Nucleus accumbens (tissue), 56 donors: ENCODE results near the gene ATP9A.

Experiments used
- DNase-seq, 56 donors: peaks; one replicate each; lab custom pipeline; 2025; lab: John Stamatoyannopoulos, UW

ATP9A gene

DNA sequence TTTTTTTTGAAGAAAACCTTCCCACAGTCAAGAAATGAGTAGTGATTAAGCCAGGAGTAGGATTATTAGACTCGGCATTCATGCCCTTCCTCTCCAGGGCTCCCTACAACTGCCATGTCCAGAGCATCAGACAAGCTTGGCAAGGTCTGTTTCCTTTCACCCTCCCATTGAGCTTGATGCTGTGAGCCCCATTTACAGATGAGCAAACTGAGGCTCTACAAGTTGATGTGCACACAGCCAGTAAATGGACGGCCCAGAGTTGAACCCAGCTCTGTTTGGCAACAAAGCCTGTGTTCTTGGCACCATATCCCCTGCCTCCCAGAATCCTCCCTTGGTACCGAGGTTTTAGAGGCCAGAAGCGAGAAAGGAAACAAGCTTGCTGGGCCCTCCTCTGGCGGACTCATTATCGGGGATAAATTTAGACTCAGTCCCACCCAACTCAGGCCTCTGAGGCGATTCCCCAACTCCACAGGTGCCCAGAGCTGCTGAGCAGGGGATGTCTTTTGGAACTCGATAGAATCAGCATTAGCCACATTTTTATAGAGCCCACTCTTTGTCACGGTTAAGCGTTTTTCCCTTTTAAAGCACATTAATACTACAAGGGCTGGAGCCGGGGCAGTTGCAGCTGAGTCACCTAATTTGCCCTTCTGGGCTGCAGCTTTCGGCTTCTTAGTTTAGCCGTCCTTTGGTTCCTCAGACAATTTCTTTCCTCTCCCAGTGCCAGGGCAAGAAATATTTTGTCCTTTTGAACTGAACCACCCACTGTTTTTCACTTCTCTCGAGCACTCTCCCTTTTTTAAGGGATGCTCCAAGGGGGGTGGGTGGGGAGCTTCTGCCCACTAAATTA, 202.7 kb downstream of the ATP9A start:
- no peak for DNase-seq

DNA sequence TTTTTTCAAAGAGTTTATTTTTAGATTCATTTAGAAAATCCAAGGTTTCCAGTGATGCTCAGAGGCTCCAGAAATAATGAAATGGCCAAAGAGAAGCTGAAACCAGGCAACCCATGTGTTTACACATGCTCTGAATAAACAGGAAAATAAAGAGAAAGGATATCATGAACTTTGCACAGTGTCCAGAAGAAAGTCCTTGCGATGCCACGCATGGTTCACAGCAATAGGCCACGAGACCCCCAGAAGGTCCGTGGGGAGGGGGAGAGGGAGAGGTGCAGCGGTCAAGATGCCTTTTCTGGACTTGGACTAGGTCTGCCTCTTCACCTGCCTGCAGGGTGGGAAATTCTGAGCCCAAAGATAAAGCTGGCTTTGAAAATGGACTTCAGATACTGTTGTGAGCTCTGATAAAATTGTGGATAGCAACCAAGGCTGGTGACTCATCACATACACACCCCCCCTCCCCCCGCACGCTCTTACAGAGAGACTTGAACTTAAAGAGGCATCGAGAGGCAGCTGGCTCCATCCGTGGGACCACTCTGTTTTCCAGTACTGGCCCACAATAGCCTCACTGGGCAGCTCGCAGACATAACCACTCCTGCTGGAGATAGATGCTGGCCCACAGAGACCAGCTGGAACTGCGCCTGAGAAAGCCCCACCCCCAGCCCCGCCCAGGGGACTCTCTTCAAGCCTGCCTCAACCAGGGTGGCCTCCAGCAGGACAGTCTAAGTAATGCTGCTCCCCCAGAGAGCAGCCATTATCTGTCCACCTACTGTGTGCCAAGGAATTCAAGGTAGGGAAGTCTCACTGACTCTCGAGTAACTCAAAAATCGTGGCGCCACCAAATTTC, 204.5 kb downstream of the ATP9A start:
- peak in 14 of 56 donors; percentile 5 to 40 (median 13) for DNase-seq

DNA sequence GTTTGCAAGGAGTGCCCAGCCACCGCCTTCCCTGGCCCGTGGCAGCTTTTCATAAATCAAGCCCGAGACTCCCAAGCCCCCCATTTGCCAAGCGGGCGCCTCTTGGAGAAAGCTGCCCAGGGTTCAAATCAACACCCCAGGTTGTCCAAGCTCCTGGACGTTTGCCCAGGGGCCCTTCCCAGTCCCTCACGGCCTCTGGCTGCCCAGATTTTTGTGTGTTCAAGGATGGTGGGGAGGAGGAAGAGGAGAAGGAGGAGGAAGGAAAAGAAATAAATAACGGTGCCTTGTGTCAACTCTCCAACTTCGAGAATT, 205.1 kb downstream of the ATP9A start:
- peak in 5 of 56 donors; percentile 43 to 83 (median 57) for DNase-seq

DNA sequence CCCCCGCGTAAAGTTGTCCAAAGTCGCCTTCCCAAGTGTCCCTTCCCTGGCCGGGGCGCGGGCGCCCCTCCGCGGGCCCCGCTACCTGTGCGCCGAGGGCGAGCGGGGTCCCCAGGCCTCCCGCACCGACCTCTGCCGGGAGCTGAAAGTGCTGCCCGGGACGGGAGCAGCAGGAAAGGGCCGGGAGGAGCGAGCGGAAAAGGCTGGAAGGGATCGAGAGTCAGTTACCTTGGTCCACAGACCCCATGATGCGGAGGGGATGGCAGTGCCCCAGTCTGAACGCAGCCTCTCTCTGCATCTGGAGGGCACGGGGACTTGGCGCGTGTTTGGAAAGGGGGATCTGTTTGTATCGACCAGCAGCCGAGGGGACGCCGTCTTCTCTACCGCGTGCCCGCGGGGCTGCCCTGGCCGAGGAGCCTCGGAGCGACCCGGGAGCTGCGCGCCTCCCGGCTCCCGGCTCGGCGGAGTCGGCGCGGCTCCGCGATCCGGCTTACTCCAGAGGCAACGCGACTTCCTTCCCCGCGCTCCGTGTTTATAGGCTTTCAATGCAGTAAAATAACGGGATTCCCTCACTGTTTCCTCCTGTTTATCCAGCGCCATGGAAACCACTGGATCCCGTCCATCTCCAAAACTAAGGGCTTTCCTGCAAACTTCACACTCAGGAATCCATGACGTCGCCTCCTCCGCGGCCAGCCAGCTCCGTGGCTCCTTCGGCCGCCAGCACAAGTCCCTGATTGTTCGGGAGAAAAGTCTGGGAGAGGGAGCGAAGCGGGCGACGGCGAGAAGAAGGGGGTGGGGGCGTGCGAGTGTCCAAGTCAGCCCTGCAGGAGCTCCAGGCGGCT, 205.6 kb downstream of the ATP9A start:
- DNase-seq, result peak in 50 of 56 donors; percentile 13 to 83 (median 58)

DNA sequence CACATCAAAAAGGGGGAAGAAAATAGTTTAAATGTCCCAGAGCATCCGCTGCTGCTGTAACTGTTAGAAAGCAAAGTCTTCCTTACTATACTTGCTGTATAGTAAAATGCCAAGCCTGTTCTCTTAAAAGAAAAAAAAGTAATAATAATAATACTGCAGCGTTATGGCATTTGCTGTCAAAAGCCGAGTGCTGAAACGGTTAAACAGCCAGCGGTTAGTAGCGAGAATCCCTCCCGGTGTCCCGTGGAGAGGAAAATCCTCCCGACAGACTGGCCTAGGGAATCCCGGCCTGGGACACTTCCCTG, 206.2 kb downstream of the ATP9A start:
- DNase-seq, result no peak

DNA sequence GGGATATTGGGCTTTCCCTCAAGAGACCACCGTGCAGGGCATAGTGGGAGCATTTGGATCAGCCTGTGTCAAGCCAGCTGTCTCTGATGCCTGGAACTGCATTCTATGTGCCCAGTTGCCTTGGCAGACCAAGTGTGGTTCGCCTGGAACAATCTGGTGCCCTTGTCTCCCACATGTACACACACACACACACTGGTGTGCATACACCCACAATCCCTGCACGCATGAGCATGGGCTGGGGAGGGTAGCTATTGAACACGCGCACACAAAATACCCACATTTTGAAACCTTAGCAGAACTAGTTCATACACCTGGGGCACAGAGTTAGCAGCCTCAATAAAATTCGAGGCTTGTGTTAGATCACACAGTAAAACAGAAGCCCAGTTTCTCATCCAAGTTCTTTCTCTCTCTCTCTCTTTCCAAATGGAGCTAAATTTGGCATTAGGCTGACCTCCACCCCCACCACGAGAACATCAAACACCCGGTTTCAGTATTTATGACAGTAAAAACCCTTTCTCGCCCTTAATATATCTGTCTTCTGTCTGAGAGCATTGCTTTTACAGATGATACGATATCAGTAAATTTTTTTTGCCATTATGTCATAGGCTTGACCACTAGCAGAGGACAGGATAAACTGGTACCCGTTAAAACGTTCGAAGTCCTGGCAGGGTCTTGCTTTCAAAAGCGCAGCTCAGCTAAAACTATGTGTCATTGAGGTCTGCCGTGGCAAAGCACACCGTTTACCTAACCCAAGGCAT, 207.5 kb downstream of the ATP9A start:
- peak in 2 of 56 donors; percentile 4 to 7 for DNase-seq

DNA sequence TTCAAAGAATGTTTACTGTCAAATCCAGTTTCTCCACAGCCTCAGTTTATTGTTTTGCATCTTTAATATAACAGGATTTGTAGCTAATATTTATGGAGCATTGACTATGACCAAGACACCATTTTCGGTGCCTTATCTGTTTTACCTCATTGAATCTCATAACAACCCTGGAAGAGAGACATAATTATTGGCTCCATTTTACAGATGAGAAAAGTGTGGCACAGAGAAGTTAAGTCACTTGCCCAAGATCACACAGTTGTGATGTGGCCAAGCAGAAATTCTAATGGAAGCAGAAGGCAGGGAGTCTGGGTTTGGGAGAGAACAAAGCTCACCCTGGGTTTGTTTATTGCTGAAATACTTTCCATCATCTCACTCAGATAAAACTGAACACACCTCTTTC, 208.1 kb downstream of the ATP9A start:
- DNase-seq, result no peak

DNA sequence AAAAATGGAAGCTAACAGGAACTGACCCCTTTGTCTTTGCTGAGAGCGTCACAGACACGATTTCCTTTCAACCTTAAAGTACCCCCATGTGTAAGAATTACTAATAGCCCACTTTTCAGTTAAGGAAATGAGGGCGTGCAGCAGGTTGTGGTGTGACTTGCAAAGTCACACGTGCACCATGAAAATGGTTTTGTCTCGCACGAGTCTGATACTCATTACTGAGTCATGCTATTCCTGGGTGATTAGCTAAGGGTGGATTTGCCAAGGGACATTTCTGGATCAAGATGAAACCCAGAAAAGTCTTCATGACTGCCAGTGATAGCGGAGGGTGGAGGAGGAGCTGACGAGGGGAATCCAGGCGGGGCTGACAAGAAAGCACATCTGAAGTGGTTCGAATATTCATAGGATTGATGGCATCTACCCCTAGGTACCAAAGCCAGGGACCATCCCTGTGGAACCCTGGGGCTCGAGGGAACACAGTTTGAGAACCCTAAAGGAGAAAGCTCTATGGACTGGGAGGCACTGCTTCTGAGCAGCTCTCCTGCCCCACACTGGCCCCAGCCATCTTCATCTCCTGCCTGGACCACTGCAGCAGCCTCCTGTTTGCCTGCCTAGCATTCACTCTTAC, 213.5 kb downstream of the ATP9A start:
- no peak for DNase-seq

DNA sequence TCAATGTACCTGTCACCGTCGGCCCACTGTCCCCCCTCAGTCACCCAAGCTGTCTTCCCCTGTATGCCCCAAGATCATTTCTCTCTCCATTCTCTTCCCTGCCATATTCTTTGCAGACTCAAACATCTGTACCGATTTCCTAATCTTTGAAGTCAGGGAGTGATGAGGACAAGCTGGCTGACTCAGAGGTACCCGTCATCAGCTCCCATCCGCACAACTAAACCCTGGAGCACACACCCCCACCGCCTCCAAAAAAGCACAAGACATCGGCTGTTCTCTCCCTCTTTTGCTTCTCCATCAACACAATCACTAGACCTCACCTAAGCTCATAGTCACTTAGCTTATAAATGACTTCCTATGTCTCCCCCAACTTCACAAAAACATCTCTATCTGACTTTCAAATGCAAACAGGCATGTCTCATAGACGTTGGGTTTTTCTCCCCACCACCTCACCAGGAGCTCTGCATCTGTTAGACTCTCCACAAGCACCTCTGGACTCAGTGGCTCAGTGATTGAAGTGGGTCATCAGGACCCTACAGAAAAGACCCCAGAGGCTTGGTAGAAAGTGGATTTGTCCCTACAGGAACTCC, 214.2 kb downstream of the ATP9A start:
- peak in 19 of 56 donors; percentile 12 to 72 (median 44) for DNase-seq

DNA sequence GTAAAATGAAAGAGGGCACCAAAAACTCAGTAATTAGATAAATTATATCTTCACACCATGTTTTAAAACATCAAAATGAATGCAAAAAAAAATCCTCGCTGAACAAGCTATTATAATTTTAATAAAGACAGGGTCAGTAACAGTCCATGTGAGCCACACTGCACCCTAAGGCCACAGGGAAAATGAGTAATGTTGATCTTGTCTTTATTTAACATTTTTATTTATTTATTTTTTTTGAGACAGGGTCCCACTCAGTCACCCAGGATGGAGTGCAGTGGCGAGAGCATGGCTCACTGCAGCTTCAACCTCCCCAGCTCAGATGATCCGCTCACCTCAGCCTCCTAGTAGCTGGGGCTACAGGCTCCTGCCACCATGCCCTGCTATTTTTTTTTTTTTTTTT, 217.0 kb downstream of the ATP9A start:
- no peak for DNase-seq

DNA sequence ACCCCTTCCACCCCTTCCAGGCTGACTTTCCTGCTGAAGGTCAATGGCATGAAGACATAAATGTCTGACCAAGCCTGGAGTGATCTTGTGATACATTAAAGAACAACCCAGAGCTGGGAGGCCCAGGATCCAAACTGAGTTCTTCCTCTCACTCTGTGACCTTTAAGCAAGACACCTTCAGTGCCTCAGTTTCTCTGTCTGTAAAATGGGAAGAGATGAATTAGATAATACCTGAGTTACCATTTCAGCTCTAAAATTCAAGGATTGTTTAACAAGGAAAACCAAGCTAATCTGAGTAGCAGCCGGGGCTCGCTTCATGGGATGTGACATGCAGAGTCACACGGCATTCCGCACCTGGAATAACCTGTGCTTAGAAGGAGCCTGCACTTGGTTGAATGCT, 218.7 kb downstream of the ATP9A start:
- no peak for DNase-seq

DNA sequence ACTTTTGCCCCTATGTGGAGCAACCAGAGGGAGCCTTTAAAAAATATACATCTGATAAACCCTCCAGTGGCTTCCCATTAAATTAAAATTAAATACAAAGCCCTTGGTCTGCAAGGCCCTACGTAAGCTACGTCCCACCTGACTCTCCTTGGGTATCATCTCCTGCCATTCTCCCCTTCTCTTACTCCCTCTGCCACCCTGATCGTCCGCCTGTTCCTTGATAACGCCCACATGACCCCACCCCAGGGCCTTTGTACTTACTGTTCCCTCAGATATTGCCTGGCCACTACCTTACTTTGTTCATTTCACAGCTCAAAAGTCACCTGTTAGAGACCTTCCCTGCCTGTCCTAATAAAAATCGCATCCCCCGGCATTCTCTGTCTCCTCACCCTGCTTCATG, 220.2 kb downstream of the ATP9A start:
- no peak for DNase-seq
